ENCODE results near the gene SLC39A6.
"Not testable (repeated sequence)": the region's sequence is repeated elsewhere in the genome, so short reads cannot be mapped to it uniquely, and the experiment has no call there.

The SLC39A6 gene

DNA sequence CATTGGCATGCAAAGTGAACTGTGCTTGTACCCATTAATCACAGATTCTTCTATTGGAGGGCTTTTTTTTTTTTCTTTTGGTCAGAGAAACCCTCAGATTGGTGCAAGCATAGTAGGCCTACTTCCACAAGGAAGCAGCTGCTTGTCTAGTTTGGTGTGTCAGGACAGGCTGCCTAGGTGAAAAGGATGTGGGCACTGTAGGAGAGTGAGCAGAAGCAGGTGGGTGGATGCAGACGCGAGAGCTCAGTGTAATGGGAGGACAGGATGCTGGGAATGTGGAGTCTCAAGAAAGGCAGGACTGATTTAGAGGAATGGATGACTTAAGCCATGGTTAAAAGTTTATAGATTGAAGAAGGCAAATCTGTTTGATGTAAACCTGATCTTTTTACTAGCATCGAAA, 3.6 kb upstream of the SLC39A6 start:
- DNase-seq, result no peak

DNA sequence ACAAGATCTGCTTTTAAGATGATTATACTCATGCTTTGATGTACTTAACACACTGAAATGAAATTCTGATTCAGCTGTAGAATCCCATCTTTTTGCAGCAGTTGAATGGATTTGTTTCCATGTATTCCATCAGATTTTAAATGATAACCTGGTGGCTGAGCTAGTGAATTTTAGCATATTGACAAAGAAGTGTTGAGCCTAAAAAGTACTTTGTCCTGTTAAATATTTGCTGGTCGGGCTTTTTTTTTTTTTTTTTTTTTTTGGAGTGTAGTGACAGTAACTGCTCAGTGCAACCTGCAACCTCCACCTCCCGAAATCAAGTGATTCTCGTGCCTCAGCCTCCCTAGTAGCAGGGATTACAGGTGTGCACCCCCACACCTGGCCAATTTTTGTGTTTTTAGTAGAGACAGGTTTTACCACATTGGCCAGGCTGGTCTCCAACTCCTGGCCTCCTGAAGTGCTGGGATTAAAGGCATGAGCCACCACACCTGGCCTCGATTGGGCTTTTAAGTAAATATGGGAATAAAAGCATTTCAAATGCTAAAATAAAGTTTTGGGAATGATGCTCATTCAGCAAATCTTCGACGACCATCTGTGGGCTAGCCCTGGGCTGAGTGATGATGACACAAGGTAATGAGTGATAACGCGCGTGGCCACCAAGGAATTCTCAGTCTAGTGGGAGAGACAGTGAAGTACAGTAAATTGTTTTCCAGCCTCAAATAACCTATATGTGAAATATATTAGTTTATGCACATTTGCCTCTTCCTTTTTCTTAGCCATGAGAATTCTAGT, 2.7 kb upstream of the SLC39A6 start:
- DNase-seq, result no peak

DNA sequence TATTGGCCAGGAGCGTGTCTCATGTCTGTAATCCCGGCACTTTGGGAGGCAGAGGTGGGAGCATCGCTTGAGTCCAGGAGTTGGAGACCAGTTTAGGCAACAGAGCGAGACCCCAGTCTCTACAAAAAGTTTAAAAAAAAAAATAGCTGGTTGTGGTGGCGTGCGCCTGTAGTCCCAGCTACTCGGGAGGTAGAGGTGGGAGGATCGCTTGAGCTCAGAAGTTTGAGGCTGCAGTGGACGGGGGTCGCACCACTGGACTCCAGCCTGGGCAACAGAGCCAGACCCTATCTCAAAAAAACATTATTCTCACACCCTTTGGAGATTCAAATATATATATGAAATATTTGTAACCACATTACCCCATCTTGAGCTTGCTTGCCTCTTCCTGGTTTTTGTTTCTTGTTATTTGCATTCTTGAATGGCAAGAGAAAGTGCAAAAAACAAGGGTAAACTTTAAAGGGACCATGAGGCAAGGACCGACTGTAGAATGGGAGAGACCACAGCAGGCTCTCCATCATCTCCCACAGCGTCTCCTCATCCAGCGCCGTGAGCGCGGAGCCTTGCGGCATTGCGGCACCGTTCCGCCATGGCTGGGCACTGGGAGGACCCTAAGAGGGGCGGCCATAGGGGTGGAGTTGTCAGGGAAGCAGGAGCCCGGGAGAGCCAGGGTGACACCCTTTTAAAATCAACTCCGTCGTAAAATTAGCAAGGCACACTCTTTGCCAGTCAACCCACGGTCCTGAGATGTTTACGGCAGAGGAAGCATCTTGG, 1.9 kb upstream of the SLC39A6 start:
- DNase-seq, result no peak

DNA sequence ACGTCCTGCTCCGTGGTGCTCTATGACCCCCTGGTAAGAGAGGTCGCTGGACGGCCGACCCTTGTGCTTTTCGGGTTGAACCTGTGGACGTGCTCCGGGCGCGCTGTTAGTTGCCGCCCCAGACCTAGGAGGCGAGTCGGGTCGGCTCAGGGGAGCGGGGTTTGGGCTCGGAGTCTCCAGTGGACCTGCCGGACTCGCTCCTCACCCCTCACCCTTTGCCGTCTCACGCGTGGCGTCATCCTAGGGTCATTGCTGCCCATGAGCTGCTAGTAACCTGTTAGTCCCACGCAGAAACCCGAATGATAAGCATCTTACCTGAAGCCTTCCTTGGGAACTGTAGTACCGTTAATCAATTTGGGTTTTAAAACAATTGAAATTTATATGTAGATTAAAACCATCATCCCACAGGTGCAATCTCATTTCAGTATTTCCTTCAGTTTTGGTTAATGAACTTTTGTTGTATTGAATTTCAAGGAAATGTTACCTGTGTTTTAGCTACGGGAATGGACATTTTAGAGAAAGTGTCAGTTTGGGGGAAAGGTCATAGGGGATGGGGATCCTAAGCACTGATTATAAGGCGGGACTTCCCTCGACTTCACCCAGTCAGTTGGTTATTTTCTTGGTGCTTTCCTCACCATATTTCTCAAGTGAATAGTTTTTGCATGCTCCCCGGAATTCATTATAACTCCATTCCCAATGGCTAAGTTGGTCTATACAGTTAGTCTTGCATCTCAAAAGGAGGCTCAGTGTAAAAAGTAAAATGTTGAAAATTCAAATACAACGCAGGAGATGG, 1.1 kb upstream of the SLC39A6 start:
- DNase-seq, result no peak

DNA sequence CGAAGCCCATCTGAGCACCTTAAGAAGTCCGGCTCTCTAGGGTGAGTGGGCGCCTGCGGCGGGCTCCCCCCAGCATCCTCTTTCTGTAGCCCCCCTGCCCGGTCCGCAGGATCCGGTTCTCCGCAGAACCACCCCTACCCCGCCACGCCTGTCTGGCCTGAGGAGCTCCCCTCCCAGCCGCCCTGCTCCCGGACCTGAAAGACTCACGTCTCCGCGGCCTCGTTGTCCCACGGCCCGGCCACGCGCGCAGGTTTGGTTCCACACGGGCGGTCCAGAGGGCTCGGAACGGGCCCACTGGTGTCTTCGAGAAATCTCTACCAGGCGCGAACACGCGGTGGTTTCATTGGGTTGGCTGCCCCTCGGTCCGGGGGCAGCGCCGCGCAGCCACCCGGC, 237 bp downstream of the SLC39A6 start:
- no peak for DNase-seq

DNA sequence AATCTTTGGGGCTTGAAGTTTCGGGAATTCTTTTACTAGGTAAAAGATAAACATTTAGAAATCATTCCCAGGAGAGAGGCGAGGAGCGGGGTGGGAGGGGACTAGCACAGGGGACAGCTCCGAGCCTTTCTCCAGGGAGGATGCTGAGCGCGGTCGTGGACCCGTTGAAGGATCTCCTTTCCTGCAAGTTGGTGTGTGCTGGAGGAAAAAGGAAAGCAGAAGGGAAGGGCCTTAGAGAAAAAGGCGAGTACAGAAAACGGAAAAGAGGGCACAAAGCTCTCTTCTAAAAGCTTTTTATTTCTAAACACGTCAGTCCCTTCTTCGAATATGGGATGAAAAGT, 640 bp downstream of the SLC39A6 start:
- no peak for DNase-seq

DNA sequence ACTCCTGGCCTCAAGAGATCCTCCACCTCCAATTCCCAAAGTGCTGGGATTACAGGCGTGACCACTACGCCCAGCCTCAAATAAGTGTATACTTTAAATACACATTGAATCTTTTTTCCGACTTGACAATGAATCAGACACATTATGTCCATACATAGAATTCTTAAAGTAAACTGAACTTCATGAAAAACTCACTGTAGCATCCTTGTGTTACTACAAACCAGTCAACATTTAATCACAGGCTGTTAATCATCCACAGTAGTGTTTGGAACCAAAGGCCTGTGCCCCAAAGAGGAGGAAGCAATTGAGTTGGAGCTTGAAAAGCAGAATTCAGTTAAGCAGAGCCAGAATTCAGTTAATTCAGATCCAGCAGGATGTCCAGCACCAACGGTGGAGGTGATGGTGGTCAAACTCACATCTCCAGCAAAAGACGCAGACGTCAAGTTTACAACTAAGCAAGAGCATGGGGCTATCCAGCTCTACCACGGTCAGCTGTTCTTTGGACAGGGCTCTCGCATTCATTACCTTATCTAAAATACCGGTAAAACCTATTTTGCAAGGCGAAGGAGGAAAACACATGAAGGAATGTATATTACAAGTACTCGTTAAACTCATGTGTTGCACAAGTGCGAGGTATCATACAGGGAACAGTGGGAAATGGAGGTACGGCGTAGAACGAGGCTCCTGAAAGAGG, 1.2 kb downstream of the SLC39A6 start:
- DNase-seq, result no peak

DNA sequence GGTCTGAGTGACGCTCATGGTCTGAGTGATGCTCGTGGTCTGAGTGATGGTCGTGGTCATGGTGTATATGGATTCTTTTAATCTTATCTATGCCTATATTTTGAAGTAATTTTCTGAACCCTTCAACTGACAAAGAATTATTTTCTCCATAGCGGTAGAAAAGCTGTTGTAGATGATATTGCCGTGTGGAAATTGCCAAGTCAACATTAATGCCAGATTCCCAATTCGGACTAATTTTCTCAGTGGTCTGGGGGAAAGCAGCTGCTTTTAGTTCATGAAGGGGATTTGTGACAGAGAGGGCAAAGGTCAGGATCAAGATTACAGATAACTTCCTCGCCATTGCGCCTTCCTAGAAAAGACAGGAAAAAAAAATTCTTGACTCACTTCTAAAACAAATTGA, 2.5 kb downstream of the SLC39A6 start:
- no peak for DNase-seq

DNA sequence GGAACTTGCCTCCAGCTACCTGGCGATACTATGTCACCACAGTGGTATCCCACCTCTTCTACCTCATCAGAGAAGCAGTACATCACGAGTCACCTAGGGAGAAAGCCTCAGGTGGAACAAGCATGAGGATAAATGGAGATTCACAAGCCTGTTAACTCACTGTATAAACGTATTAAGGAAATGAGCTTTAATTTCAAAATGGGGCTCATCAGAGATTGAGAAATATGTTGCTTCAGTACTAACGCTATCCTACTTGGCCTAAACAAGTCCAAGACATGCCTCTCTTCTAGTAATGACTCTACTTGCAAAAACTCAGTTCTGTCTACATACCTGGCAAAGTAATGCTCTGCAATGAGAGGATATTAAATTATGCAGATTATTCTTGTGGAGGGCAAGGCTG, 4.3 kb downstream of the SLC39A6 start:
- DNase-seq, result no peak

DNA sequence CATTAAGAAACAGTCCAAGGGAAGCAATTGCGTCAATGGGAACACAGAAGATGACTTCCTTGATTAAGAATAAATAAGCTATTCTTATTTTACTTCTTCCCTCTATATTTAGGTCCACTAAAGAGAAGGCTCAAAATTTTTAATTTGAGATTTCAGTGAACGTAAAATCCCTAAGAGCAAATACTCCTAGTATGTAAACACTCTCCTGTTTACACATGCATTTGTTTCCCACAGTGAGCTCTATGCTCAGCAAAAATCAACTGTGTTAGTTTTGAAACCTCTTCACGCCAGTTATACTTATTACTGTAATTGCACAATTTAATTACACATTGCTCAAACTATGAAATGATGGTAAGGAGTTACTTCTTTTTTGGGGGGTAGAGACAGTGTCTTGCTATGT, 8.8 kb downstream of the SLC39A6 start:
- DNase-seq, result no peak

DNA sequence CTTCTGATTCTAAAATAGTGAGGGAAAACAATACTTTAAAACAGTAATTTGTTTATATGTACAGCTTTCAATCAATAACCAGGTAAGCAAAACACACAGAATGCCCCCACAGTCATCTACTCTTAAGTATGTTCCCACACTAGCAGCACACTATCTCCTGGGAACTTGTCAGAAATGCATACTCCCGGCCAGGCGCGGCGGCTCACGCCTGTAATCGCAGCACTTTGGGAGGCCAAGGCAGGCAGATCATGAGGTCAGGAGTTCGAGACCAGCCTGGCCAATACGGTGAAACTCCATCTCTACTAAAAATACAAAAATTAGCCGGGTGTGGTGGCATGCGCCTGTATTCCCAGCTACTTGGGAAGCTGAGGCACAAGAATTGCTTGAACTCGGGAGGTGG, 12.4 kb downstream of the SLC39A6 start:
- DNase-seq, result not testable (repeated sequence)

DNA sequence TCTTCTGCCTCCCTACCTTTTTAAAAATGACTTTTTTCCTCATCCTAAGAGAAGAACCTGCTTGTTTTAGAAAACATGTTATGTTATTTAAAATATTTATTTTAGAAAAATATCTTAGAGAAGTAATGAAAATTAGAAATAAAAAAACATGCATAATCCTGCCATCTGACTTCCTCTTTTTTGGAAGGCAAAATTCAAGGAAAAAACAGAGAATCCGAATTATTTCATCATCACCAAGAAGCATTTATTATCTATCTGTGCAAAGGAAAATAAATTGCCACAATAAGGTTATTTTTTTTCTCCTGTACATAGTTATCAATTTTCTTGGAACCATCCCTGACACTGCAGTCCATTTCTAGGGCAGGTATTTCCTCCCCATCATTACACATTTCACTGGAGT, 14.4 kb downstream of the SLC39A6 start:
- DNase-seq, result no peak

DNA sequence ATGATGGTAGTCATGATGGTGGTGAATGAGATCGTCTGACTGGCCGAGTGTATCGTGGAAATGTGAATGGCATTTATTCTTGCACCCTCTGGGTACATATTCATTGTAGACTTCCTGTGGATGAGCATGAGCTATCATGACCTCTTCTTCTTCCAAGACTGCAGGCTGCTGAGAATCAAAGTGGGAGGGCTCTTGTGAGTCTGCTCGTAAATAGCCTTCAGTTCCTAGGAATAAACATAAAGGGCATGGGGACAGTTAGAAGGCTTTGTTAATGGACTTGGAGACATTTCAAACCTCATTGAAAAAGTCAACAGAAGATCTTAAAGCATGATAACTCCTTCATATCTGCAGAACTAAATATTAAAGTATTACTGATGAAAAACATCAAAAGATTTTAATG, 14.9 kb downstream of the SLC39A6 start:
- no peak for DNase-seq

DNA sequence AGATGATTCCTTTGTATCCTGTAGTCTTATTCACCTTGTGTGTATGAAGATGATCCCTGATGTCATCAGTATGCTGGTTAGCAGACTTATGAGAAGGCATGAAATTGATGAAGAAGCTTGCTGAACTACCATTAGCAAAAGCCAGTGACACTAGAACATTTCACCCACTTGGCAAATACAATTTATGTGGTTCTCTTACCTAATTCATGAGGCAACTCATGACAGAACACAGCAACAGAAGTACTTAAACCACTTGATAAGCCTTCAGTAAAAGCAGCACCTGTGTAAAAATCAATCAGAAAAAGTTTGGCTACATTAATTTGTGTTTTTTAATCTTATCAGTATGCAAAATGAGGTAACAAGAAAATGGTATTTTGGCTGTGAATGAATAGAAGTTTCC, 16.8 kb downstream of the SLC39A6 start:
- DNase-seq, result no peak

DNA sequence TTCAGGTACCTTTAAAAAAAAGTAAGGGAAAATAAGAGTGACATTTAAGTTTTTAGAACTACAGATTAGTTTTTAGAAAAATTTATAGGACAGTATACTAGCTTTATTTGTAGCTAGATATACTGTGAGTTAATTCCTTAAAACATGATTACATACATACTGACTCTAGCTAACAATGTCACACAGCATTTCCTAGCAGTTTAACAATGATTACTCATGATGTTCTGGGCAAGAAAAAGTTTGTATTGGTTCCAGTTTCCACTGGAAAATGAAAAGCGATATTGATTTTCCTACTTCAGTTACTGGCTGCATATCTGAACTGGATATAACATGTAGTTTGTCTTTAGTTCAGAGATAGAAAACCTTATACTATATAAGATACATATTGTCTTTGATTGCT, 19.4 kb downstream of the SLC39A6 start:
- no peak for DNase-seq

DNA sequence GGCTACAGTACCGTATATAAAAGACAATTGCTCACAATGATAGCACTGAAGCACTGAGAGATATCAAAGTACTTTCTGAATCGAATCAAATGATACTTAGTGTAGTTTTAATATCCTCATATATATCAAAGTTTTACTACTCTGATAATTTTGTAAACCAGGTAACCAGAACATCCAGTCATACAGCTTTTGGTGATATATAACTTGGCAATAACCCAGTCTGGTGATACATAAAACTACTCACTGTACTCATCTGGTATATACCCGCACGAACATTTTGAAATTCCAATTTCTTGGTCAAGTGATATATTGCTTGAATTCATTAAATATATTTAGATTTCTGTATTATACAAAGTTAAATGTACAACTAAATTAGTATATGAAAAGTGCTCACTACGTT, 20.5 kb downstream of the SLC39A6 start:
- no peak for DNase-seq

DNA sequence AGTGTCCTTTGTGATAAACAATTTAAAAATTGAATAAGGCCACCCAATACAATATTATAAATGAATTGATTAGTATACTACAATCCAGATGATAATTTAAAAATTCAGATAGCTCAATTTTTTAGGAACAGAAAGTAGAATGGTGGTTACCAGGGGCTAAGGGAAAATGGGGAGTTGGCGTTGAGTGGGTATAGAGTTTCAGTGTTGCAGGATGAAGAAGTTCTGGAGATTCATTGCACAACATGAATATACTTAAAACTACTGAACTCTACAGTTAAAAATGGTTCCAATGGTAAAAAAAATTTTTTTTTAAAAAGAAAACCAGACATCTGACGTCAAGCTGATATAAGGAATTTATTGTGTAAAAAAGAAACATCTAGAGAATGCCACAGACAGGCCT, 20.9 kb downstream of the SLC39A6 start:
- no peak for DNase-seq

DNA sequence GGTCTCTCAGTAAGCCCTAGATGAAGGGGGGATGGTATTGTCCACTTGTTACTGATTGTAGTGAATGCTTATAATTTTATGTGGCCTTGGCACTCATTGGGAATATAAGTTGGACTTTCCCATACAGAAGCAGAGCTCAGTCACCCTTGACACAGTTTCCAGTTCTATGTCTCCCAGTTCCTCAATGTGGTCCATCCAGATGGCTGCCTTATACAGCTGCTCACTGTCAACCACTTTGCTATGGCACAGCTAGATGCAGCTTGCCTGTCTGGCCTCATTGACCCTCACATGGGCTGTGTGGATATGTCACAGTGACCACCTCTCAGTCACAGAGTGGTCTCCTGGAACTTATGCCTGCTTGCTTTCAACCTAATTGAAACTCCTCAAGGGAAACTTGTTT, 21.7 kb downstream of the SLC39A6 start:
- no peak for DNase-seq

DNA sequence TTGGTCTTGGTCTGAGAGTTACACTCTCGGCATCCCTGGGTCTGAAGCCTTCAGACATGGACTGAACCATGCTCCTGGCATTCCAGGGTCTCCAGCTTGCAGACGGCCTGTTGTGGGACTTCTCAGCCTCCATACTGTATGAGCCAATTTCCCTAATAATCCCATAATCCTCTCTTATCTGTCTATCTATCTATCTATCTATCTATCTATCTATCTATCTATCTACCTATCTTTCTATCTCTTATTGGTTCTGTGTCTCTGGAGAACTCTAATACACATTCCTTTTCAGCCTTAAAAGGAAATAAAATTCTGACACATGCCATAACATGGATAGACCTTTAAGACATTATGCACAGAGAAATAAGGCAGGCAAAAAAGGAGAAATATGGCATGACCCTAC, 24.4 kb downstream of the SLC39A6 start:
- DNase-seq, result no peak

DNA sequence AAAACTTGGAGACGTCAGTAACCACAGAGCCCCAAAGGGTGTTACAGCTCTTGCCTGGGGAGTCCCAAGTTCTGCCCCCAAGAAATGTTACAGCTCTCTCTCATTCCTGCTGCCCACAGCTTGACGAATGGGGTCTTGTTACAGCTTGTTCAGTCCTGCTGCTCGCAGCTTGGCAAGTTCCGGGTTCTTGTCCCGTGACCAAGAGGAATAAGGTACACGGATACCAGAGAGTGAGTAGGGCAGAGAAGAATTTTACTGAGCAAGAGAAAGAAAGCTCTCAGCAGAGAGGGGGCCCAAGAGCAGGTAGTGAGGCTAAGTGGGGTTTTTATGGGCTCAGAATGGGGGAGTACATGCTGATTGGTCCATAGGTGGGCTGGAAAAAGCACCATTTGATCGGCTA, 27.2 kb downstream of the SLC39A6 start:
- DNase-seq, result no peak

DNA sequence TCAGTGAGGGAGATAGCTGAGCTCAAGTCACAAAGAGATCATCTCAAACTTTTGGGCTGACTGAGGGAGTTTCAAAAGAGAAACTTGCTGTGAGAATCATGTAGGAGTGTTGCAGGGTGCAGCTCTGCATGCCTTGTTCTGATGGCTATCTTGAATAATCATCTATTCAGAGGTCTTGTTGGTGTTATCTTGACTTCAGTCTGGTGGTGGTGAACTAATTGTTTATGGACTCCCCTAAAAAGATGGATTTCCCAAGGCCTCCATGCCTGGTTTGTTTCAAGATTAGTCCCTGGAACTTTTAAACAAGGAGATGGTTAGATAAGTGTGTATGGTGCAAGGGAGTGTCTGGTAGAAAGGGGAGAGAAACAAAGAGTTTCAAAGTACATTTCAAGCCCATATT, 29.8 kb downstream of the SLC39A6 start:
- DNase-seq, result no peak

DNA sequence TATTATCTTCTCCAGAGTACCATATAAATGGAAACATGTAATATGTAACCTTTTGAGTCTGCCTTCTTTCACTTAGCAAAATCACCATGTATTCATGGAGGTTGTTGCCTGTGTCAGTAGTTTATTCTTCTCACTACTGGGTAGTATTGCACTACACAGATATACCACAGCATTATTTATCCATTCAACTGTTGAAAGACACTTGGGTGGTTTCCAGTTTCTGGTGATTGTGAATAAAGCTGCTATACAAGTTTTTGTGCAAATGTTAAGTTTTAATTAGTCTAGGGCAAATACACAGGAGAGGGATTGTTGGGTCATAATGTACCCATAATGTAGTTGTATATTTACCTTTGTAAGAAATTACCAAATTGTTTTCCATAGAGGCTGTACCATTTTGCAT, 32.2 kb downstream of the SLC39A6 start:
- DNase-seq, result no peak

DNA sequence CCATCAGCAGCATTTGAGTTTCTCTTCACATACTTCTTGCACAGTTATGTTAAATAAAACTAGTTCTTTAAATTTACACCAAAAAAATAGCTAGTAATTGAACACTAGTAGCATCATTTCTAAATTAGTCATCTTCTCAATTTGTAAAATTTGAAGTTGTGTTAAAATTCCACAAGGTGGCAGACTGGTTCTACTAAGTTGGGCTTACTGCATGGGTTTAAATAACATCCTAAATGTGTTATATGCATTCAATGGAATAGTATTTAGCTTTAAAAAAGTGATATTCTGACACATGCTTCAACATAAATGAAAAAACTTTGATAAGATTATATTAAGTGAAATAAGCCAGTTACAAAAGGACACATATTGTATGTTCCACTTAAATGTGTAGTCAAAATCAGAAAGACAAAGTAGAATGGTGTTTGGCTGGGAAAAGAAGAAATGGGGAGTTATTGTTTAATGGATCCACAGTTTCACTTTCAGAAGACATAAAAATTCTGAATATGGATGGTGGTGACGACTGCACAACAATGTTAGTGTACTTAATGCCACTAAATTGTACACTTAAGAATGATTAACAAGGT, 33.1 kb downstream of the SLC39A6 start:
- DNase-seq, result no peak
